AG04449 (cell line): Measurements from ENCODE around the gene CCDC174.

Source experiments
- CTCF ChIA-PET: fragments of 350-600 bp; formaldehyde crosslinking; extraction: SDS; loops from one replicate; lab custom pipeline; 2021; ENCODE audit warnings: antibody characterized with exemption; lab: Yijun Ruan, JAX
- POLR2A ChIA-PET: fragments of 400-600, 350-600 bp; formaldehyde crosslinking; extraction: SDS; loops from one replicate; lab custom pipeline; 2020; ENCODE audit warnings: antibody characterized with exemption, inconsistent platforms; lab: Yijun Ruan, JAX
- DNase-seq: peaks from one replicate; pipeline ENCODE4 v3.0.0-alpha.2; 2010; ENCODE audit warnings: low read depth, low spot score
- H3K4me3 ChIP-seq: 2 replicates; pipeline ENCODE4 v1.5.1; 2011; ENCODE audit warnings: low read depth, mild to moderate bottlenecking, control low read depth, low read length
- CTCF ChIP-seq: IDR thresholded peaks from one replicate; pipeline ENCODE4 v1.5.1; 2011; ENCODE audit warnings: mild to moderate bottlenecking, moderate library complexity, low read length, control low read depth, inconsistent platforms; ENCODE audit not compliant: insufficient read depth; ENCODE audit errors: missing control alignments

Gene CCDC174

GRCh38 chr3:14680716-14681115, 29.2 kb downstream of the CCDC174 start:
- ChIA-PET CTCF (interaction anchor here (1.6 kb wide), 1 partner anchor 240 kb away, joined by 5 read pairs; no protein-coding TSS in a partner anchor), POLR2A (no interaction called here)
- no peak for DNase-seq
- TF ChIP-seq CTCF, result no peak
- H3K4me3 ChIP-seq, result no peak overlapping the region

DNA sequence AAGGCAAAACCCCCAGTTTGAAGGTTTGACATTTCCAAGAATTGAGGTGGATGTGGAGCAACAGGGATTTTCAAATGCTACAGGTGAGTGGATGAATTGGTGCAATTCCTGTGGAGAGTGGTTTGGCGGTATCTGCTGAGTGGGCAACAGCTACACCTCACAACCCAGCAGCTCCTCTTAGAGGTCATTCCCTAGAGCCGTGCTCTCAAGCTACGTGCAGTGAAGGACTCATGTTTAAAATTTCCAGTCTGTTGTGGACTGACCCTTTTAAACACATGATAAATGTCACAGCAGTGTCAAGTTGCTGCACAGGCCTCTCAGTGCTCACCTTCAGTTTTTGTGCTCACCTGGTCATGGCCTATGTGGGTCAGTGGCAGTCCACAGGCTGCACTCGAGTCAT, 32.9 kb downstream of the CCDC174 start:
- no peak overlapping the region for H3K4me3 ChIP-seq
- no peak for TF ChIP-seq CTCF
- ChIA-PET CTCF (interaction anchor here (1.8 kb wide), 1 partner anchor 237 kb away, joined by 5 read pairs; no protein-coding TSS in a partner anchor), POLR2A (no interaction called here)
- no peak for DNase-seq

DNA sequence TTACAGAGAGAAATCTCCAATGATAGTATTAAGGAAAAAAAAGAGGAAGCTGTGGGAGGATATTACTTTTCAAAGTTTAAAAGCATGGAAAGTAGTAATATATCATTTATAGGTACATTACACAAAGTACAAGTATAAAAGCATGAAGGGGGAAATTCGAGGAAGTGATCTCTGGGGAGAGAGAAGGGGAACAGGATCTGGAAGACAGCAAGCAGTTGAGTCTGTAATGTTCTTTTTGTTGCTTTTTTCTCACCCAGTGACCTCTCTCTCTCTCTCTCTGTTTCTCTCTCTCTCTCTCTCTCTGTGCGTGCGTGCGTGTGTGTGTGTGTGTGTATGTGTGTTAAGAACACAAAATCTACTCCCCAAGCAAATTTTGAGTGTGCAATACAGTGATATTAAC, 33.6 kb downstream of the CCDC174 start:
- TF ChIP-seq CTCF, result no peak
- no peak overlapping the region for H3K4me3 ChIP-seq
- ChIA-PET POLR2A (no interaction called here), CTCF (interaction anchor here (1.8 kb wide), 1 partner anchor 236 kb away, joined by 5 read pairs; no protein-coding TSS in a partner anchor)
- no peak for DNase-seq

DNA sequence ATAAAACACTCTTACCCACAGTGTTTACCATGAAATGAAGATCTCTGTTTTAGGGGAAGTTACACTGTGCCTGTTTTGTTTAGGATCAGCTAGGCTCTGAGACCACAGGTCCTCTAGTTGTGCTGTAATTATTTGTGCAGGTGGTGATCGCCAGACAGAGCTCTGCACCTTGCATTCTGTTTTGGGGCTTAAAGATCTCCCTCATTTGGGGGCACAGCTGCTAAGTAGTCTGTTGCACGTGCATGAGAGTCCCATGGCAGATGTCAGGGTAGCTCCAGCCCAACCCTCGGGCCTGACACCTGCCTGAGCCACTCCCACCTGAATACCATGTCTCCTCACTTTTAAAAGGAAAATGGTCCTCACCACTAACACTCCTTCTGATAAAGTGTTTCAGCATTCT, 35.8 kb downstream of the CCDC174 start:
- ChIA-PET POLR2A (no interaction called here), CTCF (no interaction called here)
- TF ChIP-seq CTCF, result no peak
- DNase-seq, result no peak
- H3K4me3 ChIP-seq, result no peak overlapping the region

DNA sequence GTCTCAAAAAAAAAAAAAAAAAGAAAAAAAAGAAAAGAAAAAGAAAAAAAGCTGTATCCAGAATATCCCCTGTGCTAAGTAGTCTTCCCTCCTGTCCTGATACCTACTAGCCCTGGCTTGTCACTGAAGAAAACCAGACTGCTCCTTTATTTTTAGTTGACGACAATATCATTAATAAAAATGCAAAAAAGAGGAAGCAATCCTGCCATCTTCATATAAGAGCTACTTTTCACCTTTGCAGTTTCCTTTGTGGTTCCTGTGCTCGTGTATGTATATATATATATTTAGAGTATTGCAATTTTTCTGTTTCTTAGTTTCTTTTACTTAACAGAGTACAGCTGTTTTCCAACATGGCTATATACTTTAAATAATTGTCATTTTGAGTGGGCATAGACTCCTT, 37.0 kb downstream of the CCDC174 start:
- CTCF ChIA-PET, result interaction anchor here (0.9 kb wide), 1 partner anchor 14 kb away, joined by 3 read pairs; the partner anchor contains the start of gene C3orf20
- H3K4me3 ChIP-seq, result no peak overlapping the region
- TF ChIP-seq CTCF, result no peak
- DNase-seq, result no peak
- POLR2A ChIA-PET, result no interaction called here

DNA sequence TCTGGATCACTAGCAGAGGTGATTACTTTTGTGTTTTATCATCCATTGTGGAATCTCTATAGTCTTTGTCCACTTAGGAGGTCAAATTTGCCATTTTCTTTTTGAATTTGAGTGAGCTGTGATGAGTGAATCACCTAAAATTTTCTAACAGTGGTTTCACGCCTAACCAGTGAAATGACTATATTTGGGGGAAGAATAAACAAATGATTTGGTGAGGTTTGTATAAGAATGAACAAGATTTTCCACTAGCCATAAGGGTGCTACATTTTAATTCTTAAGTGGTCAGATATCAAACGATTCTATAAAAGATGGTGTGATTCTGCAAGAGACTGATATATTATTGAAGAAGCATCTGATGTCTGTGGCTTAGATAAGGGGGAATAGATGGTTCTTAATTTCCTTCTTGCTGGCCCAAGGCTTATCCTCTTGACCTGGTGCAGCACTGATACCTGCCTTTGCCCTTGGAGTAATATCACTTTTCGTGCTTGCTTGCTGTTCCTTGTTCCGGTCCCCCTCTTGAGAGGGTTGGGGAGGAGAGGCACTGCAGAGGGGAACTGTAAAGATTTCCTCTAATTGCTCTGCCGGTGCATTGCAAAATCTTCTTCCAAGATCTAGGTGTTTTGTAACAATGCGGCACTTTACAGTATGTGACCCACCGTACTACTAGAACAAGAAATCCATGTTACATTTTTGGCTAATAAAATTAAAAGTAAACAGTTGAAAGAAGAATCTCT, 37.9 kb downstream of the CCDC174 start:
- H3K4me3 ChIP-seq, result no peak overlapping the region
- TF ChIP-seq CTCF, result no peak
- CTCF ChIA-PET, result no interaction called here
- POLR2A ChIA-PET, result no interaction called here
- no peak for DNase-seq
